ENCODE results near the gene HIVEP3. TPM values are rescaled to one million over a fixed set of nuclear protein-coding genes. Genes with fewer than 3 reads are reported as not detected.

The HIVEP3 gene
- total and polyA plus RNA-seq, 2 of the 13 experiments (the other 11 are each of a cell fraction or from before 2014, with no cell fraction given): 0.05 TPM; not detected in 1

DNA sequence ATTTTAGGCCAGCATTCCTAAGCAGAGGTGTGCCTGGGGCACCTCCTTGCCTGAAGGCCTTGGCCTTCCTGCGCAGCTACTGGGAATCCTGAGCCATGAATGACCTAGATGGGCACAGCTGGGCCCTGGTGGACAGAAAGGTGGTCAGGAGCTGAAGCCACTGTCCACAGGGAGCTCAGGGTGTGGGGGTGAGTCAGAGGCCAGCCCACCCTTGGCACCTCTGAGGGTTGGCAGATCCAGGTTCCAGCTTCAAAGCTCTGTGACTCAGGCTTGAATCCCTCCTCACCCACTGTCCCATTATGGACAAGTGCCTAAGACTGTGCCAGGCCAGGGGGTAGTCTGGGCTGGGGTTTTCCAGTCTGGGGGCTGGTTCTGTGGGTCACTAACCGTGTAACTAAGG is 427.8 kb downstream of the HIVEP3 start (continued):
- TF ChIP-seq, protein P1, sequence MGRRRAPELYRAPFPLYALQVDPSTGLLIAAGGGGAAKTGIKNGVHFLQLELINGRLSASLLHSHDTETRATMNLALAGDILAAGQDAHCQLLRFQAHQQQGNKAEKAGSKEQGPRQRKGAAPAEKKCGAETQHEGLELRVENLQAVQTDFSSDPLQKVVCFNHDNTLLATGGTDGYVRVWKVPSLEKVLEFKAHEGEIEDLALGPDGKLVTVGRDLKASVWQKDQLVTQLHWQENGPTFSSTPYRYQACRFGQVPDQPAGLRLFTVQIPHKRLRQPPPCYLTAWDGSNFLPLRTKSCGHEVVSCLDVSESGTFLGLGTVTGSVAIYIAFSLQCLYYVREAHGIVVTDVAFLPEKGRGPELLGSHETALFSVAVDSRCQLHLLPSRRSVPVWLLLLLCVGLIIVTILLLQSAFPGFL (CRISPR knock-in tag; IDR thresholded peaks at IDR 0.05): no peak
- no peak for TF ChIP-seq SRF (IDR thresholded peaks at IDR 0.05; ENCODE audit: low read depth, low read length)
- TF ChIP-seq RBFOX2 (IDR thresholded peaks at IDR 0.05; ENCODE audit: low read depth, low read length): no peak

DNA sequence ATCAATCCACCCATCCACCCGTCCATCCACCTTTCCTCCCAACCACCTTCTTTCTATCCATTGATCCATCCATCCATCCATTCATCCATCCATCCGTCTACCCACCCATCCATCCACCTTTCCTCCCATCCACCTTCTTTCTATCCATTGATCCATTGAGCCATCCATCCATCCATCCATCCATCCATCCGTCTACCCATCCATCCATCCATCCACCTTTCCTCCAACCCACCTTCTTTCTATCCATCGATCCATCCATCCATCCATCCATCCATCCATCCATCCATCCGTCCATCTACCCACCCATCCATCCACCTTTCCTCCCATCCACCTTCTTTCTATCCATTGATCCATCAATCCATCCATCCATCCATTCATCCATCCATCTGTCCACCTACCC is 429.2 kb downstream of the HIVEP3 start:
- Histone ChIP-seq H3K36me3 (replicated peaks in 1 of 2; ENCODE audit: control insufficient read depth in 1 of 2, insufficient read depth in 2 of 2, low read length in 2 of 2) (no peaks in the 10 kb centered on the region), H3K27ac (ENCODE audit: extremely low read length, insufficient read depth, low read length) (no peak overlapping the region), H3K27me3 (ENCODE audit: control insufficient read depth in 1 of 2, insufficient read depth in 2 of 2, low read length in 2 of 2) (peaks cover 0 to 11% of the 10 kb centered on the region in 2 experiments; a peak in 3 of 5 replicates), H3K9me3 (ENCODE audit: low read length) (no peaks in the 10 kb centered on the region), H3K79me2 (ENCODE audit: insufficient read depth, low read length) (no peaks in the 10 kb centered on the region), H3K9ac (ENCODE audit: insufficient read depth, low read depth, low read length) (no peak overlapping the region), H4K20me1 (ENCODE audit: insufficient read depth, low read length) (no peaks in the 10 kb centered on the region), H3K4me3 (replicated peaks in 1 of 3; ENCODE audit: insufficient read depth in 1 of 3, low read depth in 2 of 3, low read length in 3 of 3) (no peak overlapping the region), H3K4me2 (ENCODE audit: low read depth, low read length) (no peak overlapping the region), H2AFZ (ENCODE audit: low read length) (no peak overlapping the region), H3K4me1 (ENCODE audit: insufficient read depth, low read length) (no peaks in the 10 kb centered on the region)
- ATAC-seq: no peak
- FAIRE-seq: no peak
- 10% methylated on average over 5 of the region's 5 CpGs for WGBS (ENCODE audit: low lambda C conversion rate)
- POLR2A ChIA-PET: no interaction called here
- no peak for DNase-seq (ENCODE audit: low spot score)
- no TSS peak for BruUV-seq (replicated peaks)
- CTCF ChIA-PET (ENCODE audit: low intra/inter-chr PET ratio, low total read pairs): no interaction called here
- in situ Hi-C loops (cut with HindIII; ENCODE audit: extremely low pct_ligation_motif_present, low pct_unique_long_range_greater_than_20kb) (no loop called here), intact Hi-C loops (cut with micrococcal nuclease; ENCODE audit: unreplicated experiment) (no loop called here)
- TF ChIP-seq NFYC (CRISPR knock-in tag; IDR thresholded peaks at IDR 0.05) (no peak), AGO2 (optimal IDR thresholded peaks at IDR 0.05; ENCODE audit: low read depth, low read length) (no peak), ZNF292 (CRISPR knock-in tag; IDR thresholded peaks at IDR 0.05; ENCODE audit: borderline replicate concordance, low read depth) (no peak), TAF1 (CRISPR knock-in tag; IDR thresholded peaks at IDR 0.05) (no peak), ZMYM3 (CRISPR knock-in tag; IDR thresholded peaks at IDR 0.05) (no peak), PRPF4 (IDR thresholded peaks at IDR 0.05; ENCODE audit: low read depth, low read length, poor library complexity, severe bottlenecking) (no peak), KLF6 (CRISPR knock-in tag; IDR thresholded peaks at IDR 0.05) (no peak), ZNF317 (CRISPR knock-in tag; IDR thresholded peaks at IDR 0.05) (no peak), TGIF2 (CRISPR knock-in tag; IDR thresholded peaks at IDR 0.05) (no peak)
- TF ChIP-seq, protein P2, sequence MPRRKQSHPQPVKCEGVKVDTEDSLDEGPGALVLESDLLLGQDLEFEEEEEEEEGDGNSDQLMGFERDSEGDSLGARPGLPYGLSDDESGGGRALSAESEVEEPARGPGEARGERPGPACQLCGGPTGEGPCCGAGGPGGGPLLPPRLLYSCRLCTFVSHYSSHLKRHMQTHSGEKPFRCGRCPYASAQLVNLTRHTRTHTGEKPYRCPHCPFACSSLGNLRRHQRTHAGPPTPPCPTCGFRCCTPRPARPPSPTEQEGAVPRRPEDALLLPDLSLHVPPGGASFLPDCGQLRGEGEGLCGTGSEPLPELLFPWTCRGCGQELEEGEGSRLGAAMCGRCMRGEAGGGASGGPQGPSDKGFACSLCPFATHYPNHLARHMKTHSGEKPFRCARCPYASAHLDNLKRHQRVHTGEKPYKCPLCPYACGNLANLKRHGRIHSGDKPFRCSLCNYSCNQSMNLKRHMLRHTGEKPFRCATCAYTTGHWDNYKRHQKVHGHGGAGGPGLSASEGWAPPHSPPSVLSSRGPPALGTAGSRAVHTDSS (CRISPR knock-in tag; conservative IDR thresholded peaks at IDR 0.05): no peak
- TF ChIP-seq, protein P3, sequence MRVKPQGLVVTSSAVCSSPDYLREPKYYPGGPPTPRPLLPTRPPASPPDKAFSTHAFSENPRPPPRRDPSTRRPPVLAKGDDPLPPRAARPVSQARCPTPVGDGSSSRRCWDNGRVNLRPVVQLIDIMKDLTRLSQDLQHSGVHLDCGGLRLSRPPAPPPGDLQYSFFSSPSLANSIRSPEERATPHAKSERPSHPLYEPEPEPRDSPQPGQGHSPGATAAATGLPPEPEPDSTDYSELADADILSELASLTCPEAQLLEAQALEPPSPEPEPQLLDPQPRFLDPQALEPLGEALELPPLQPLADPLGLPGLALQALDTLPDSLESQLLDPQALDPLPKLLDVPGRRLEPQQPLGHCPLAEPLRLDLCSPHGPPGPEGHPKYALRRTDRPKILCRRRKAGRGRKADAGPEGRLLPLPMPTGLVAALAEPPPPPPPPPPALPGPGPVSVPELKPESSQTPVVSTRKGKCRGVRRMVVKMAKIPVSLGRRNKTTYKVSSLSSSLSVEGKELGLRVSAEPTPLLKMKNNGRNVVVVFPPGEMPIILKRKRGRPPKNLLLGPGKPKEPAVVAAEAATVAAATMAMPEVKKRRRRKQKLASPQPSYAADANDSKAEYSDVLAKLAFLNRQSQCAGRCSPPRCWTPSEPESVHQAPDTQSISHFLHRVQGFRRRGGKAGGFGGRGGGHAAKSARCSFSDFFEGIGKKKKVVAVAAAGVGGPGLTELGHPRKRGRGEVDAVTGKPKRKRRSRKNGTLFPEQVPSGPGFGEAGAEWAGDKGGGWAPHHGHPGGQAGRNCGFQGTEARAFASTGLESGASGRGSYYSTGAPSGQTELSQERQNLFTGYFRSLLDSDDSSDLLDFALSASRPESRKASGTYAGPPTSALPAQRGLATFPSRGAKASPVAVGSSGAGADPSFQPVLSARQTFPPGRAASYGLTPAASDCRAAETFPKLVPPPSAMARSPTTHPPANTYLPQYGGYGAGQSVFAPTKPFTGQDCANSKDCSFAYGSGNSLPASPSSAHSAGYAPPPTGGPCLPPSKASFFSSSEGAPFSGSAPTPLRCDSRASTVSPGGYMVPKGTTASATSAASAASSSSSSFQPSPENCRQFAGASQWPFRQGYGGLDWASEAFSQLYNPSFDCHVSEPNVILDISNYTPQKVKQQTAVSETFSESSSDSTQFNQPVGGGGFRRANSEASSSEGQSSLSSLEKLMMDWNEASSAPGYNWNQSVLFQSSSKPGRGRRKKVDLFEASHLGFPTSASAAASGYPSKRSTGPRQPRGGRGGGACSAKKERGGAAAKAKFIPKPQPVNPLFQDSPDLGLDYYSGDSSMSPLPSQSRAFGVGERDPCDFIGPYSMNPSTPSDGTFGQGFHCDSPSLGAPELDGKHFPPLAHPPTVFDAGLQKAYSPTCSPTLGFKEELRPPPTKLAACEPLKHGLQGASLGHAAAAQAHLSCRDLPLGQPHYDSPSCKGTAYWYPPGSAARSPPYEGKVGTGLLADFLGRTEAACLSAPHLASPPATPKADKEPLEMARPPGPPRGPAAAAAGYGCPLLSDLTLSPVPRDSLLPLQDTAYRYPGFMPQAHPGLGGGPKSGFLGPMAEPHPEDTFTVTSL (CRISPR knock-in tag; IDR thresholded peaks at IDR 0.05; ENCODE audit: borderline replicate concordance): no peak
- TF ChIP-seq, protein P4, sequence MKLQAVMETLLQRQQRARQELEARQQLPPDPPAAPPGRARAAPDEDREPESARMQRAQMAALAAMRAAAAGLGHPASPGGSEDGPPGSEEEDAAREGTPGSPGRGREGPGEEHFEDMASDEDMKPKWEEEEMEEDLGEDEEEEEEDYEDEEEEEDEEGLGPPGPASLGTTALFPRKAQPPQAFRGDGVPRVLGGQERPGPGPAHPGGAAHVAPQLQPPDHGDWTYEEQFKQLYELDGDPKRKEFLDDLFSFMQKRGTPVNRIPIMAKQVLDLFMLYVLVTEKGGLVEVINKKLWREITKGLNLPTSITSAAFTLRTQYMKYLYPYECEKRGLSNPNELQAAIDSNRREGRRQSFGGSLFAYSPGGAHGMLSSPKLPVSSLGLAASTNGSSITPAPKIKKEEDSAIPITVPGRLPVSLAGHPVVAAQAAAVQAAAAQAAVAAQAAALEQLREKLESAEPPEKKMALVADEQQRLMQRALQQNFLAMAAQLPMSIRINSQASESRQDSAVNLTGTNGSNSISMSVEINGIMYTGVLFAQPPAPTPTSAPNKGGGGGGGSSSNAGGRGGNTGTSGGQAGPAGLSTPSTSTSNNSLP (IDR thresholded peaks at IDR 0.05; ENCODE audit: low read depth, low read length): no peak

Measured in HepG2 (cell line).